GM23248 (cell line): ENCODE measurements around the gene GPR18. TPM values are rescaled to one million over a fixed set of nuclear protein-coding genes. Genes with fewer than 3 reads are reported as not detected.

ENCODE experiments used
- DNase-seq: peaks from one replicate; pipeline ENCODE4 v3.0.0-alpha.2; 2015
- H2AFZ ChIP-seq: fragments of 200-600 bp; sonication (generic); 2 replicates; pipeline ENCODE4 v1.6.1; 2016; ENCODE audit warnings: antibody characterized with exemption
- H3F3A ChIP-seq: fragments of 200-600 bp; sonication (generic); 2 replicates; pipeline ENCODE4 v1.6.1; 2016; ENCODE audit warnings: mild to moderate bottlenecking, antibody characterized with exemption, mixed run types; ENCODE audit not compliant: insufficient read depth
- H3K27ac ChIP-seq: fragments of 200-600 bp; sonication (generic); 2 replicates; pipeline ENCODE4 v1.5.1; 2016; ENCODE audit warnings: mild to moderate bottlenecking
- H3K27me3 ChIP-seq: fragments of 200-600 bp; sonication (generic); replicated peaks from 2 replicates; pipeline ENCODE4 v1.6.1; 2016; ENCODE audit warnings: mild to moderate bottlenecking; ENCODE audit not compliant: insufficient read depth
- H3K36me3 ChIP-seq: fragments of 200-600 bp; sonication (generic); 2 replicates; pipeline ENCODE4 v1.6.1; 2016; ENCODE audit warnings: low read depth, mild to moderate bottlenecking
- H3K4me1 ChIP-seq: fragments of 200-600 bp; sonication (generic); 2 replicates; pipeline ENCODE4 v1.6.1; 2016; ENCODE audit warnings: mild to moderate bottlenecking; ENCODE audit not compliant: insufficient read depth
- H3K4me2 ChIP-seq: fragments of 200-600 bp; sonication (generic); one replicate; pipeline ENCODE4 v1.6.1; 2016; ENCODE audit warnings: mild to moderate bottlenecking; ENCODE audit not compliant: unreplicated experiment
- H3K4me3 ChIP-seq: fragments of 200-600 bp; sonication (generic); 2 replicates; pipeline ENCODE4 v1.5.1; 2016; ENCODE audit warnings: mild to moderate bottlenecking
- H3K79me2 ChIP-seq: fragments of 200-600 bp; sonication (generic); 2 replicates; pipeline ENCODE4 v1.6.1; 2016; ENCODE audit warnings: mild to moderate bottlenecking; ENCODE audit not compliant: insufficient read depth
- H3K9ac ChIP-seq: fragments of 200-600 bp; sonication (generic); 2 replicates; pipeline ENCODE4 v1.6.1; 2016; ENCODE audit warnings: mild to moderate bottlenecking
- H3K9me2 ChIP-seq: fragments of 200-600 bp; sonication (generic); 2 replicates; pipeline ENCODE4 v1.6.1; 2016; ENCODE audit warnings: mixed run types, mild to moderate bottlenecking, moderate library complexity; ENCODE audit not compliant: insufficient read depth
- H3K9me3 ChIP-seq: fragments of 200-600 bp; sonication (generic); one replicate; pipeline ENCODE4 v1.6.1; 2017; ENCODE audit warnings: low read depth
- H4K20me1 ChIP-seq: fragments of 200-600 bp; sonication (generic); 2 replicates; pipeline ENCODE4 v1.6.0; 2016; ENCODE audit not compliant: insufficient read depth
- EZH2 ChIP-seq: fragments of 200-600 bp; sonication (generic); IDR thresholded peaks from 2 replicates; pipeline ENCODE4 v1.6.1; 2018; ENCODE audit warnings: antibody characterized with exemption, mild to moderate bottlenecking; ENCODE audit not compliant: insufficient read depth, poor library complexity, severe bottlenecking
- EZH2phosphoT487 ChIP-seq: fragments of 200-600 bp; sonication (generic); IDR thresholded peaks from 2 replicates; pipeline ENCODE4 v1.6.1; 2018; ENCODE audit warnings: antibody characterized with exemption, moderate library complexity, mild to moderate bottlenecking, low read depth; ENCODE audit not compliant: insufficient read depth
- WGBS, 2 experiments: methylation state at CpG; one replicate each; pipeline ENCODE4 v1.1.6; 2015 to 2017; ENCODE audit warnings: low lambda C conversion rate in 2 of 2, low coverage in 1 of 2; ENCODE audit errors: missing lambda C conversion rate in 2 of 2; 5-methylcytosine and 5-hydroxymethylcytosine counted together
- in situ Hi-C: fragments of 300-500 bp; cut with MboI; formaldehyde crosslinking; loops from 2 replicates; pipeline ENCODE4 v1.15.0; 2020
- polyA plus RNA-seq: library from polyadenylated mRNA; unstranded; fragments of >200 nt; fragmentation: Nextera tagmentation; extraction: Ambion mirVana; gene quantifications from 2 replicates; pipeline ENCODE4 v1.2.1, GENCODE V29; 2016
- total RNA-seq: library from RNA; depleted of rRNA; stranded (reverse); fragments of >200 nt; shearing (Covaris generic); gene quantifications from 2 replicates; pipeline ENCODE4 v1.2.3, GENCODE V29; 2014

GPR18 gene
- total and polyA plus RNA-seq, 2 experiments from 2014 or later: 0.46 TPM; not detected in 1

GRCh38 chr13:99225078-99225477 lies 33.1 kb downstream of the GPR18 start:
- Histone ChIP-seq H2AFZ (no peak overlapping the region), H4K20me1 (peaks cover 37% of the 10 kb centered on the region; the same call in 1 of the 2 replicates)
- WGBS, 2 experiments: 83 to 89% methylated on average over 4 of the region's 4 CpGs

GRCh38 chr13:99224021-99224420 lies 34.2 kb downstream of the GPR18 start:
- no peak overlapping the region for H2AFZ ChIP-seq
- H3K9me3 ChIP-seq: no peaks in the 10 kb centered on the region
- H3K79me2 ChIP-seq: peaks cover 89% of the 10 kb centered on the region
- peaks cover 17% of the 10 kb centered on the region for H3K4me1 ChIP-seq
- no peak for DNase-seq
- no peak overlapping the region for H3K4me3 ChIP-seq
- no peaks in the 10 kb centered on the region for H3K9me2 ChIP-seq
- H3K27me3 ChIP-seq: no peaks in the 10 kb centered on the region
- H3K9ac ChIP-seq: no peak overlapping the region
- peaks cover 37% of the 10 kb centered on the region; the same call in 1 of the 2 replicates for H4K20me1 ChIP-seq
- peaks cover 16% of the 10 kb centered on the region for H3F3A ChIP-seq
- WGBS, 2 experiments: 76 to 80% methylated on average over 2 of the region's 2 CpGs
- no peak overlapping the region for H3K27ac ChIP-seq
- no peak for TF ChIP-seq EZH2phosphoT487
- no peak for TF ChIP-seq EZH2
- no peak overlapping the region for H3K4me2 ChIP-seq
- in situ Hi-C loops: no loop called here
- 0 out of 2 replicates have a peak, but pooled peaks cover 6% of the 10 kb centered on the region for H3K36me3 ChIP-seq

More at GRCh38 chr13:99225078-99225477, 33.1 kb downstream of the GPR18 start:
- no peaks in the 10 kb centered on the region for H3K9me3 ChIP-seq
- peaks cover 26% of the 10 kb centered on the region for H3F3A ChIP-seq
- H3K4me1 ChIP-seq: peaks cover 26% of the 10 kb centered on the region
- in situ Hi-C loops: no loop called here
- no peak overlapping the region for H3K4me3 ChIP-seq
- no peak for DNase-seq
- H3K27me3 ChIP-seq: no peaks in the 10 kb centered on the region
- H3K79me2 ChIP-seq: peaks cover 82% of the 10 kb centered on the region
- H3K9me2 ChIP-seq: no peaks in the 10 kb centered on the region
- 0 out of 2 replicates have a peak, but pooled peaks cover 6% of the 10 kb centered on the region for H3K36me3 ChIP-seq
- H3K4me2 ChIP-seq: no peak overlapping the region
- H3K27ac ChIP-seq: no peak overlapping the region
- H3K9ac ChIP-seq: no peak overlapping the region
- TF ChIP-seq EZH2phosphoT487: no peak
- TF ChIP-seq EZH2: no peak

GRCh38 chr13:99223587-99223986 lies 34.6 kb downstream of the GPR18 start:
- Histone ChIP-seq H3K27me3 (no peaks in the 10 kb centered on the region), H3K4me1 (peaks cover 13% of the 10 kb centered on the region), H3K79me2 (peaks cover 93% of the 10 kb centered on the region), H3K4me3 (no peak overlapping the region), H3F3A (peaks cover 11% of the 10 kb centered on the region; the same call in 1 of the 2 replicates), H3K9ac (no peak overlapping the region), H4K20me1 (peaks cover 33% of the 10 kb centered on the region; the same call in 1 of the 2 replicates), H2AFZ (no peak overlapping the region), H3K36me3 (0 out of 2 replicates have a peak, but pooled peaks cover 6% of the 10 kb centered on the region), H3K9me2 (no peaks in the 10 kb centered on the region), H3K9me3 (no peaks in the 10 kb centered on the region), H3K27ac (no peak overlapping the region), H3K4me2 (no peak overlapping the region)
- 33 to 44% methylated on average over 1 of the region's 1 CpG for WGBS, 2 experiments
- in situ Hi-C loops: no loop called here
- no peak for DNase-seq
- TF ChIP-seq EZH2 (no peak), EZH2phosphoT487 (no peak)

GRCh38 chr13:99221567-99222239 lies 36.5 kb downstream of the GPR18 start:
- no peak for DNase-seq
- H3K4me1 ChIP-seq: no peaks in the 10 kb centered on the region
- no peaks in the 10 kb centered on the region for H3K9me3 ChIP-seq
- 0 out of 2 replicates have a peak, but pooled peaks cover 27% of the 10 kb centered on the region for H4K20me1 ChIP-seq
- no peak overlapping the region for H3K27ac ChIP-seq
- H3K27me3 ChIP-seq: no peaks in the 10 kb centered on the region
- no peak overlapping the region for H3K9ac ChIP-seq
- in situ Hi-C loops: no loop called here
- no peak overlapping the region for H3K4me3 ChIP-seq
- no peak overlapping the region for H2AFZ ChIP-seq
- no peaks in the 10 kb centered on the region for H3F3A ChIP-seq
- H3K4me2 ChIP-seq: no peak overlapping the region
- 0 out of 2 replicates have a peak, but pooled peaks cover 6% of the 10 kb centered on the region for H3K36me3 ChIP-seq
- peaks cover 99% of the 10 kb centered on the region for H3K79me2 ChIP-seq
- WGBS, 2 experiments: 98 to 99% methylated on average over 8 of the region's 8 CpGs
- H3K9me2 ChIP-seq: no peaks in the 10 kb centered on the region
- no peak for TF ChIP-seq EZH2phosphoT487
- no peak for TF ChIP-seq EZH2
